Stomach (tissue), 4 donors: ENCODE measurements around the gene DNAH10.

ENCODE experiments used
- POLR2A ChIP-seq, 4 donors: fragments of 450-650 bp; IDR thresholded peaks; one replicate each; pipeline ENCODE4 v1.6.1; 2016; ENCODE audit warnings: antibody characterized with exemption in 4 of 4, control low read depth in 2 of 4, mild to moderate bottlenecking in 1 of 4, moderate library complexity in 1 of 4
- POLR2AphosphoS5 ChIP-seq, 3 donors: sonication (generic); formaldehyde crosslinking; IDR thresholded peaks; one replicate each; pipeline ENCODE4 v1.6.1; 2016; ENCODE audit warnings: antibody characterized with exemption in 3 of 3
- TF ChIP-seq, protein P1 (sequence below), 7 experiments: fragments of 450-650 bp in 4 of 7; fragments of 200-600 bp in 3 of 7; sonication (generic) in 3 of 7; IDR thresholded peaks; one replicate each; pipeline ENCODE4 v1.5.1; 2016 to 2019; ENCODE audit warnings: antibody characterized with exemption in 7 of 7, control low read depth in 2 of 7, mild to moderate bottlenecking in 1 of 7

DNA sequence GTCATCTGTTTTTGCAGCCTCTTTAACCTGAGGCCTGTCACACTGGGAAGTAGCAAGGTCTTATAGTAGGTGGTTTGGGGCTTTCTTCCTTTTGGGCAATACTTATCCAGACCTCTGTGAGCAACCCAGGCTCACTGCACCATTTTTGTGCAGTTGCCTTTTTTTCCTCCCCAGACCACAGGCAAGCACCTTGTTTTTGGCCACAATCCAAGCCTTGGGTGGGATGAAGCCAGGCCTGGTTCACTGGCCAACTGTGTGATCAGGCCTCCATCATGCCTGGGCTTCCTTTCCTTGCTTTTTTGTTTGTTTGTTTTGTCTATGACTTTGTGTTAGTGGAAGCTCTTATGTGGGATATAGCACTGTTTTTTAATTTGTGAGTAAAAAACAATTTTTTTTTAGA, 71.7 kb downstream of the DNAH10 start:
- TF ChIP-seq POLR2AphosphoS5 (IDR thresholded peaks at IDR 0.05) (no peak), POLR2A (IDR thresholded peaks at IDR 0.05) (no peak)
- TF ChIP-seq, protein P1, sequence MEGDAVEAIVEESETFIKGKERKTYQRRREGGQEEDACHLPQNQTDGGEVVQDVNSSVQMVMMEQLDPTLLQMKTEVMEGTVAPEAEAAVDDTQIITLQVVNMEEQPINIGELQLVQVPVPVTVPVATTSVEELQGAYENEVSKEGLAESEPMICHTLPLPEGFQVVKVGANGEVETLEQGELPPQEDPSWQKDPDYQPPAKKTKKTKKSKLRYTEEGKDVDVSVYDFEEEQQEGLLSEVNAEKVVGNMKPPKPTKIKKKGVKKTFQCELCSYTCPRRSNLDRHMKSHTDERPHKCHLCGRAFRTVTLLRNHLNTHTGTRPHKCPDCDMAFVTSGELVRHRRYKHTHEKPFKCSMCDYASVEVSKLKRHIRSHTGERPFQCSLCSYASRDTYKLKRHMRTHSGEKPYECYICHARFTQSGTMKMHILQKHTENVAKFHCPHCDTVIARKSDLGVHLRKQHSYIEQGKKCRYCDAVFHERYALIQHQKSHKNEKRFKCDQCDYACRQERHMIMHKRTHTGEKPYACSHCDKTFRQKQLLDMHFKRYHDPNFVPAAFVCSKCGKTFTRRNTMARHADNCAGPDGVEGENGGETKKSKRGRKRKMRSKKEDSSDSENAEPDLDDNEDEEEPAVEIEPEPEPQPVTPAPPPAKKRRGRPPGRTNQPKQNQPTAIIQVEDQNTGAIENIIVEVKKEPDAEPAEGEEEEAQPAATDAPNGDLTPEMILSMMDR (IDR thresholded peaks at IDR 0.05), result no peak
